NB4 (cell line): ENCODE data around the gene LRIG1.

Experiments
- MYC ChIP-seq: IDR thresholded peaks from 2 replicates; pipeline ENCODE4 v1.6.1; 2011; ENCODE audit warnings: low read depth, low read length
- POLR2A ChIP-seq: IDR thresholded peaks from 2 replicates; pipeline ENCODE4 v1.6.1; 2011; ENCODE audit warnings: mild to moderate bottlenecking; ENCODE audit not compliant: insufficient read length; ENCODE audit errors: extremely low read depth
- TF ChIP-seq, protein P1 (sequence below): IDR thresholded peaks from one replicate; pipeline ENCODE4 v1.5.1; 2012; ENCODE audit warnings: low read depth, low read length
- TF ChIP-seq, protein P2 (sequence below): IDR thresholded peaks from 2 replicates; pipeline ENCODE4 v1.6.1; 2011; ENCODE audit warnings: low read depth, low read length

DNA sequence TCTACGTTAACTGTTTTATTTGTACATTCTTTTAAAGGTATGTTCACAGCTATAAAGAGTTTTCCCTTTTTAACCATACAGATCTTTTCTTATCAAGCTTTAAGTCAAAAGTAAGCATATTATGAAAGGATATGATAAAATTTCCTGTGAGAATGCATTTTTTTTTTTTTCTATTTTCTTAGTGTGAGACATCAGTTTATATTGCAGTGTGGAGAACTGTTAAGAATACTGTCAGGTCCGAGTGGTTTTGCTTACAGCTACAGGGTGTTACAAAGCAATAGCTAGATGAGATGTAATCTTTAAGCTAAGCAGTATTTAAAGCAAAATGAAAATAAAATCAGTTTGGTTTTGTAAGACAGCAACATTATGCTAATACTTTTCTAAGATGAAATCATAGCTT, 146.8 kb downstream of the LRIG1 start:
- TF ChIP-seq, protein P1, sequence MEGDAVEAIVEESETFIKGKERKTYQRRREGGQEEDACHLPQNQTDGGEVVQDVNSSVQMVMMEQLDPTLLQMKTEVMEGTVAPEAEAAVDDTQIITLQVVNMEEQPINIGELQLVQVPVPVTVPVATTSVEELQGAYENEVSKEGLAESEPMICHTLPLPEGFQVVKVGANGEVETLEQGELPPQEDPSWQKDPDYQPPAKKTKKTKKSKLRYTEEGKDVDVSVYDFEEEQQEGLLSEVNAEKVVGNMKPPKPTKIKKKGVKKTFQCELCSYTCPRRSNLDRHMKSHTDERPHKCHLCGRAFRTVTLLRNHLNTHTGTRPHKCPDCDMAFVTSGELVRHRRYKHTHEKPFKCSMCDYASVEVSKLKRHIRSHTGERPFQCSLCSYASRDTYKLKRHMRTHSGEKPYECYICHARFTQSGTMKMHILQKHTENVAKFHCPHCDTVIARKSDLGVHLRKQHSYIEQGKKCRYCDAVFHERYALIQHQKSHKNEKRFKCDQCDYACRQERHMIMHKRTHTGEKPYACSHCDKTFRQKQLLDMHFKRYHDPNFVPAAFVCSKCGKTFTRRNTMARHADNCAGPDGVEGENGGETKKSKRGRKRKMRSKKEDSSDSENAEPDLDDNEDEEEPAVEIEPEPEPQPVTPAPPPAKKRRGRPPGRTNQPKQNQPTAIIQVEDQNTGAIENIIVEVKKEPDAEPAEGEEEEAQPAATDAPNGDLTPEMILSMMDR, result no peak
- TF ChIP-seq MYC, result no peak
- TF ChIP-seq POLR2A, result no peak
- TF ChIP-seq, protein P2, sequence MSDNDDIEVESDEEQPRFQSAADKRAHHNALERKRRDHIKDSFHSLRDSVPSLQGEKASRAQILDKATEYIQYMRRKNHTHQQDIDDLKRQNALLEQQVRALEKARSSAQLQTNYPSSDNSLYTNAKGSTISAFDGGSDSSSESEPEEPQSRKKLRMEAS, result no peak
